NCI-H146 treated with DMSO at 0.1 percent for 48 hours (cell line): Measurements from ENCODE around the gene NR5A2.

Experiments
- DNase-seq: peaks from one replicate; lab custom pipeline; 2025; ENCODE audit not compliant: unreplicated experiment; lab: John Stamatoyannopoulos, UW

The NR5A2 gene

DNA sequence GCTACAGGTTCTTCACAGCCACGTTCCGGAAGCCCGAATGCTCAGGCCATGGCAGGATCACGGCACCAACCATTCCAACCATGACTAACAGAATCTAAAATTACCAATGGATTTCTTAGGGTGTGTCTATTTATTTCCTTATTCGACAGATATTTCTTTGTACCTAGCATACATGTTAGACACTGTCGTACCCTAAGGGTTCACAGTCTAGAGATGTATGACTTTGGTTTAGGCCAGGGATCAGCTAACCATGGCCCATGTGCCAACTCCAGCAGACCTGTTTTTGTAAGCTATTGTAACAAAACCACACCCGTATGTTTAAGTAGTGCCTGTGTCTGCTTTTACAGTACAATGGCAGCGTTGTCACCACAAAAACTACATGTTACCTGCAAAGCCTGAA is 167.0 kb downstream of the NR5A2 start:
- no peak for DNase-seq

DNA sequence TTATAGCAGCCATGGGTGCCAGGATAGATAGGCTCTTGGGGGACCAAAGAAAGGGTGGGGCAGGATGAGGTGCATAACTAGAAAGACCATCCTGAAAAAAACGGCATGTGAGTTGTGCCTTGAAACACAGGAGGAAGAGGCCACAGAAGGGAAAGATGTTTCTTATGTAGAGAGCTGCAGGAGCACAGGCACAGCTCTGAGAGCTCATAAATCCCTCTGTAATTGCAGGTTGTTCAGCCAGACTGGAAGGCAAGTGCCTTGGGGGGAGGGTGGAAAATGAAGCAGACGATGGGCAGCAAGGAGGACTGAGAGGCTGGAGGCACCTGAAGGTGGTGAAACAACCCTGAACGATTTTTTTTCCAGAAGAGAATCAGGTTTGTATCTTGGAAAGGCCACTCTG is 170.7 kb downstream of the NR5A2 start:
- DNase-seq: no peak

DNA sequence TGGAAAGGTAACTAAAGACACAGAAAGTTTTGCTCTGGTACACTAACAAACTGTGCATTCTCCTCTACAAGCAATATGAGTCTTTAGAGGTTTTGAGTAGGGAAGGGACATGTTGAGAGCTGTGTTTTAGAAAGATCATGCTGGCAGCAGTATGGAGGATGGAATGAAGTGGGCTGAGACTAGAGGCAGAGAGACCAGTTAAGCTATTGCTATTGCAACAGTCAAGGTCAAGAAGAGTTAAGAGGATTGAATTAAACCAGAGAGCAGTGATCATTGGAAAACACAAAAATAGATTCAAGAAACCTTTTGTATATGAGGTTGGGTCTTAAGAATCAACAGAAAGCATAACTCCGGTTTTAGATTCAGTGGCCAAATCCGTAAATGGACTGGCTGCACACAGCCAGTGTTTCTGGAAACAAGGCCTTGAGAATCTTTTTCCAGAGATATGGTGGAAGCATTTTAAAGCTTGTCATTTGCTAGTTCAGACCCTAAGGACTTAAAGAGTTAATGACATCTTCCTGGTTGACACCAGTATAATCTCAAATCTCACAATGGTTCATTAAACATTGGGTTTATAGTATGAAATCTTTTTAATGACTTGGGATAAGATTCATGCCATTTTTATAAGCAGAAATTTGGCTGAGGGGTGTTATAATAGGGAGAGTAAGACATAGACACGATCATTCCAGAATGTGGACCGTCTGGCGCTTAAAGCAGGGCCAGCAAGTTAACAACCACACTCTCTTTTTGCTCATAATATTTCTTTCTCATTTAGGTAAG is 177.9 kb downstream of the NR5A2 start:
- DNase-seq: no peak

DNA sequence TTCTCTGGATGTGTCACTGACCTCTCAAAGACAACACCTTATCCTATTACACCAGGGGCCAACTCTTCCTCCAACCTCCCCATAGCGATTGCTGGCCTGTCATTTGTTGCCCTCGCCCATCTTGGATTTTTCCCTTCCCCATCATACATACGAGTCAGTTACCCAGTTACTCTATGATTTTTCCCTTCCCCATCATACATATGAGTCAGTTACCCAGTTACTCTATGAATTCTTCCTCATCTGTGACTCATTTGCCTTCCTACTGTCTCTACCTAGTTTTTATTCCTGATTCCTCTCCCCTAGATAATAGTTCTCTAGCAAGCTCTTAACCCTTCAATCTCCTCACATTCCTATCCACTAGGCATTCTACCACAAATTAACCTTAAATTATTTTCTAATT is 178.8 kb downstream of the NR5A2 start:
- no peak for DNase-seq

DNA sequence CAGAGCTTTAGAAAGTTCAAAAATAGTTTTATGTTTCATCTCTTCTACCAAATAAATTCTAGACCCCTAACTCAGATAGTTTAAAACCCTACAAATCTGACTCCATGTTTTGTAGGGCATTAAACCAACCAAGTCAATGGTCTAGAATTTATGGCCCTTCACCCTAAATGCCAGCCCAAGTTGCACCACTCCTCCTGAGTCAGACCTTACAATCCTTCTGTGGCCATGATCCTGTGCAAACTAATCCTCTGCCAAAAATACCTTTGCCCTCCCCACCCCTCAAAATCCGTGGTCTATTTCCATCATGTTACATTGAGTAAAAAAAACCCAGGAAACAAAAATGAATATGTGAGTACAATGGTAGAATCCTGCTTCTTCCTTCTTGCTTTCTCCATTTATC is 179.3 kb downstream of the NR5A2 start:
- DNase-seq: no peak

DNA sequence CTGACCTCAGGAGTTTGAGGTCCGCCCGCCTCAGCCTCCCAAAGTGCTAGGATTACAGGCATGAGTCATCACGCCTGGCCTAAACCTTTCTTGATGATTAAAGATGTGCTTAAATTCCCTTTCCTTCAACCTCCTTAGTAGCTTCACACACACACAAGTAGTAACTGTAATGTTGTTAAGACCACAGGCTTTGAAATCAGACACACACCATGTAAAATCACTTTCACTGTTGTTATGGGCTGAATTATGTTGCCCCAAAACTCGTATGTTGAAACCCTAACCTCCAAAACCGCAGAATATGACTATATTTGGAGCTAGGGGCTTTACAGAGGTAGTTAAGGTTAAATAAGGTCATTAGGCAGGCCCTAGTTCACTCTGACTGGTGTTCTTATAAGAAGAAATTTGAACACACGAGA is 180.2 kb downstream of the NR5A2 start:
- no peak for DNase-seq

DNA sequence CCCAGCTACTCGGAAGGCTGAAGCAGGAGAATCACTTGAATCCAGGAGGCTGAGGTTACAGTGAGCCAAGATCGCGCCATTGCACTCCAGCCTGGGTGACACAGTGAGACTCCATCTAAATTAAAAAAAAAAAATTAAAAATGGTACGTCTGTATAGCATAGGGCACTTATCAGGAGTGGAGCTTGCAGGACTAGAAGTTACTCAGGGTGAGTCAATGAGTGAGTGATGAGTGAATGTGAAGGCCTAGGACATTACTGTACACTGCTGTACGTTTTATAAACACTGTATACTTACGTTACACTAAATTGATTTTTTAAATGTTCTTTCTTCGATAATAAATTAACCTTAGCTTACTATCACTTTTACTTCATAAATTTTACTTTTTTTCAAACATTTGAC is 183.6 kb downstream of the NR5A2 start:
- DNase-seq: no peak

DNA sequence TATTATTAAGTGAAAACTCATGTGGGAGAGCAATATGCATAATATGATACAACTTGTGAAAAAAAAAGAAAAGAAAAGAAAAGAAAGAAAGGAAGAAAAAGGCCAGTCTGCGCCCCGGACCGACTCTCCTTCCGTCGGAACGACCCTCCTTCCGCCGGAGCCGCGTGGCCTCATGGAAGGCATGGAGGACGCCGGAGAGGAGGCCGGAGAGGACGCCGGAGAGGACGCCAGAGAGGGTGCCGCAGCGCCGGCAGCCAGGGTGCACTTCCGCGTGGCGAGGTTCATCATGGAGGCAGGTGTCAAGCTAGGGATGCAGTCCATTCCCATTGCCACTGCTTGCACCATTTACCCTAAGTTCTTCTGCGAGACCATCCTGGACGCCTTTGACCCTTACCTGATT is 185.9 kb downstream of the NR5A2 start:
- no peak for DNase-seq

DNA sequence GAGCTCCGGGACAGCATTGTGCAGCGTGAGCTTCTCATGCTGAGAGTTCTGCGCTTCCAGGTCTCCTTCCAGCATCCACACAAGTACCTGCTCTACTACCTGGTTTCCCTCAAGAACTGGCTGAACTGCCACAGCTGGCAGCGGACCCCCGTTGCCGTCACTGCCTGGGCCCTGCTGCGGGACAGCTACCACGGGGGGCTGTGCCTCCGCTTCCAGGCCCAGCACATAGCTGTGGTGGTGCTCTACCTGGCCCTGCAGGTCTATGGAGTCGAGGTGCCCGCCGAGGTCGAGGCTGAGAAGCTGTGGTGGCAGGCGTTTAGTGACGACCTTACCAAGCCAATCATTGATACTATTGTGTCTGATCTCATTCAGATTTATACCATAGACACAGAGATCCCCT is 186.4 kb downstream of the NR5A2 start:
- no peak for DNase-seq

DNA sequence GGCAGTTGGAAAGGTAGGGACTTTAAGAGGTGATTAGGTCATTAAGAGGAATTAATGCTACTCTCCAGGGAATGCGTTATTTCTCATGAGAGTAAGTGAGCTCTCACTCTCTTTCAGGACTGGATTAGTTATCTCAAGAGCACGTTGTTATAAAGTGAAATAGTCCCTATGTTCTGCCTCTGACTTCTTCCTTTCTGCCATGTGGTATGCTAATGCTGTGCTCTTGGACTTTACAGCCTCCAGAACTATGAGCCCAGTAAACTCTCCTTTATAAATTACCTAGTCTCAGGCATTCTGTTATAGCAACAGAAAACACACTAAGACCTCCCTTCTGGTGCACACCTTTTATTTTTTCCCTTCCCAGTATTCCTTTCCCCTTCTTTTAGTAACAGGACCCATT is 187.8 kb downstream of the NR5A2 start:
- DNase-seq: no peak

DNA sequence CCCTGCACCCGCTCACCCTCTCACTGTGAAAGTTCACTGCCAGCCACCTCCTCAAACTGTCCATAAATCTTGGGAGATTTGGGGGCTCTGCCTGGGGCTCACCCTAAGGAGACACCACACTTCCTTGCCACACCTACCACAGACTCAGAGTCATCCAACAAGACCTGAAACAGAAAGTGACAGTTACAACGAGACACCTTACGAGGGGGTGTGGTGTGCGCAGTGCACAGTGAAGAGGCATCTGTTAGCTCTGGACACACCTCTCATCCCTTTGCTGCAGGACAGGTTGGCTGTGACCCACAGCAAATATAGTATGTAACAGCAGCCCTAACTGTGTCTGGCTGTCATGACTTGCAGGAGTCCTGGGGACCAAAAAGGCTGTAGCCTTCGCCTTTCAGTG is 190.2 kb downstream of the NR5A2 start:
- DNase-seq: no peak

DNA sequence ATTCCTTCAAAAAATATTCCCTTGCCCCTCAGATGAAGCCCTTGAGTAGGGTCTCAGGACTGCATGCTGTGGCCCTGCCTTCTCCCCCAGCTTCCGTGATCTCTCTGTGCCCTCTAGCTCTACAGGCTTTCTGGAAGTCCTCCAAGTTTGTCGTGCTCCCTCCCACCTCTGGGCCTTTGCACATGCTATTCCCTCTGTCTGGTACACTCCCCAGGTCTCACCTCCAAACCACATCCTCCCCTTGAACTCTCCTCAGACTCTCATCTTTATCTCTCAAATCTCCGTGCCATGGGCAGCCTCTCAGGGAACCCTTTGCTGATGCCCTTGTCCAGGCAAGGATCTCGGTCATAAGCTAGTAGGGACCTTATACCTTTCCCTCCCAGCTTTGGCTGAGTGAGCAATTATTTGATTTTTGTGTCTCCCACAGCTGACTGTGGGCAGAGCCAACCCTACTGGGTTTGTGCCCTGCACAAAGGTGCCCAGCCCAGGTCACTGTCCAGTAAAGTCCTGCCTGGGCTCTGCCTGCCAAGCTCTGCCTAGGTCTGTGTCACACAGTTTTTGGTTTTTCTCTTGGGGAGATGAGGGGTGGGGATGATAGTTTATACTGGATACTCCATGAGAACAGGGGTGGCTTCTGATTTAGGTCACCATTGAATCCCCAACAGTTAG is 194.2 kb downstream of the NR5A2 start:
- DNase-seq: no peak

DNA sequence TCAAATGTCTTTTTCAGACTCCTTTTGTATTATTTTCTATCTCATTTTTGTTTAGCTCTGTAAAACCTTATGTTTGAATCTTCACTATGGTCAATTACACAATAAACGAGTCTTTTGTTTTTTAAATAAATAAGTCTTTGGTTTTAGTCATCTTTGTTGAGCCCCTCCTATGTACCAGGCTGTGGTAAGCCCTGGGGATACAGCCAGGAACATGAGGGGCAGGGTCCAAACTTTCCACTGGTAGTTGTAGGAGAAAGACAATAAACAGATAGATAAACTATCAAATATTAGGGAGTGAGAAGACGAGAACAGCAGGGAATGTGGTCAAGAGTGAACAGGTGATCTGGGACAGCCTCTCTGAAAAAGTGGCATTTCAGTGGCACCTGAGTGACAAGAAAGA is 195.7 kb downstream of the NR5A2 start:
- DNase-seq: no peak

DNA sequence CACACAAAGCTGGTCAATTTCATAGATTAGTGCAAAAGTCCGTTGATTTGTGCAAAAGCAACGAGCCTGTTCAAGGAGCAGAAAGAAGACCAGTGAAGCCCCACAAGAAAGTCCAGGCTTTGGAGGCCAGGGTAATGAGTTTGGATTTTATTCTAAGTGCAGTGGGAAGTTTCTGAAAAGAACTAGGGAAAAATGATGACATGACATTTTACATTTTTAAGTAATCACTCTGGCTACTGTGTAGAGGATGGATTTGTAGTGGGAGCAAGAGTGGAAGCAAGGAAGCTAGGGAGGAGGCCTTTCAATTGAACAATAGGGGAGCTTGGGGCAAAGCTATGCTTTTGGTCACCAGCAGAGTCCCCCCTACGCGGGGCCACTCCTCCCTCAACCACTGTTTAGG is 196.1 kb downstream of the NR5A2 start:
- DNase-seq: no peak

DNA sequence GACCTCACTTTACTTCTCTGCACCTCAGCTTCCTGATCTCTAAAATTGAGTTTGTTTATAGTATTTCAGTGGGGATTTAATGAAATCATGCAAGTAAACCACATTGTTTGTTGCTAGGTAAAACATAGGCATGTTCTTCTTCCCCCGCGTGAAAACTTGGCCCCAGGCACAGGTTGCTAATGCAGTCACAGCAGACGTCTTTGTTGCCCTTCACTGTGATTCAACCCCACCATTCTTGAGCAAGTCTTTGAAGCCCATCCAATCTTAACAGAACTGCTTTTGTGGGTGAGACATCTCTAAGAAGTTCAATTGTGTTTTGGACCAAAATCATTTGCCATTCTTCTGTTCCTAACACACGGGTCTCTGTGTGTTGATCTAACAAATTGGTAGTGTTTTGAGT is 196.8 kb downstream of the NR5A2 start:
- no peak for DNase-seq

DNA sequence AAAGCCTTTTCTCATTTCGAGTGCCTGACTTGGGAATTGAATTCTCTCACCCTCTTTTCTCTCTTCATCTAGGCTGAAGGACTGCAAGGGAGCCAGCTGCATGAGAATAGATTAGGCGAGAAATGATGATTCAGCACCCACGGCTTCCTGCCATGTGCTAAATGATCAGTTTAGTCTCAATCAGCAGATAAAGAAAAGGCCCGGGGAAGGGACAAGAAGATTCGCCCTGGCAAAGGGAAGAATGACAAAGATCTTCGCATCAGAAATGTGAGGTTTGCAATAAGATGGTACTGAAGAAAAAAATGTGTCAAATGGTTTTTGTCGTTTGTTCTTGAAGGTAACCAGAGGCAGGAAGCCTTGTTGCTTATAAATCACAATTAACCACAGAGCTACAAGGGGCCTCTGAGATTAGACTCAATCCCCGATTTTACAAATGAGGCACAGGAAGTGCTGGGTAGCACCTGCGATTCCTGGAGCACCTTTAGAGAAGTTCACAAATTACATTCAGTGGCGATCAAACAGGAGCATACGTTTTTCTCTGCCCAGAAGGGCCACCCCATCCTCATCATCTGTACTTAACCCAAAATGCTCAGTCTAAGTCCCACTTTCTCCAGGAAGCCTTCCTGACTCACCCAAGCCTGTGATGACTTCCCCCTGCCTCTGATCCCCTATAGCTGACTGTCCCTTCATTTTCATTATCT is 198.9 kb downstream of the NR5A2 start:
- no peak for DNase-seq

DNA sequence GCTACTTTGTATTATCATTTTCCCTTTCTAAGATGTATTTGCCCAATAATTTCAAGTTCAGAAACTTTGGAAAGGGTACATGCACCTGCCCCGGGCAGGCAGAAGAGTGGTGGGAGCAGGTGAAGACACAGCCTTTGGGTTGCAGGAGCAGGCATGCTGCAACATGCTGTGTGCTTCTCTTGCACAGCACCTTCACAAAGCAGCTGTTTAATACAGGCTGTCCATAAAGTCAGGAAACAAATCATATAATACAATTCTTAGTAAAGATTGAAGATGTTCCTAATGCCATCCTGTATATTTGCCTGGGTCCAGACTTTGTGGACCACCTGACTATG is 199.4 kb downstream of the NR5A2 start:
- DNase-seq: no peak
